PFSK-1 (cell line): ENCODE data around the gene FEM1B.

Experiments
- FOXP2 ChIP-seq: optimal IDR thresholded peaks from 2 replicates; pipeline ENCODE3; 2011; ENCODE audit warnings: borderline replicate concordance, control low read depth, inconsistent platforms; ENCODE audit not compliant: insufficient read depth; ENCODE audit errors: extremely low read length, extremely low read depth
- POLR2AphosphoS5 ChIP-seq: IDR thresholded peaks from 2 replicates; pipeline ENCODE4 v1.6.1; 2012; ENCODE audit warnings: low read depth, mild to moderate bottlenecking, control low read depth, low read length, moderate library complexity
- SIN3A ChIP-seq: IDR thresholded peaks from 2 replicates; pipeline ENCODE4 v1.6.1; 2012; ENCODE audit warnings: mild to moderate bottlenecking, low read length, moderate library complexity, borderline replicate concordance; ENCODE audit not compliant: insufficient read depth
- TAF1 ChIP-seq: IDR thresholded peaks from 2 replicates; pipeline ENCODE4 v1.6.1; 2012; ENCODE audit warnings: low read length, control low read depth, borderline replicate concordance; ENCODE audit not compliant: insufficient read depth
- TF ChIP-seq, protein P1 (sequence below), 2 experiments: IDR thresholded peaks; 2 replicates each; pipeline versions ENCODE4 v1.6.1 to v1.8.0; 2011 to 2012; ENCODE audit warnings: low read depth in 2 of 2, low read length in 2 of 2, control low read depth in 1 of 2, inconsistent platforms in 1 of 2, mild to moderate bottlenecking in 1 of 2, moderate library complexity in 1 of 2; ENCODE audit not compliant: insufficient read depth in 1 of 2

FEM1B gene

GRCh38 chr15:68278595-68279405 lies 1.3 kb downstream of the FEM1B start:
- TF ChIP-seq, protein P1, sequence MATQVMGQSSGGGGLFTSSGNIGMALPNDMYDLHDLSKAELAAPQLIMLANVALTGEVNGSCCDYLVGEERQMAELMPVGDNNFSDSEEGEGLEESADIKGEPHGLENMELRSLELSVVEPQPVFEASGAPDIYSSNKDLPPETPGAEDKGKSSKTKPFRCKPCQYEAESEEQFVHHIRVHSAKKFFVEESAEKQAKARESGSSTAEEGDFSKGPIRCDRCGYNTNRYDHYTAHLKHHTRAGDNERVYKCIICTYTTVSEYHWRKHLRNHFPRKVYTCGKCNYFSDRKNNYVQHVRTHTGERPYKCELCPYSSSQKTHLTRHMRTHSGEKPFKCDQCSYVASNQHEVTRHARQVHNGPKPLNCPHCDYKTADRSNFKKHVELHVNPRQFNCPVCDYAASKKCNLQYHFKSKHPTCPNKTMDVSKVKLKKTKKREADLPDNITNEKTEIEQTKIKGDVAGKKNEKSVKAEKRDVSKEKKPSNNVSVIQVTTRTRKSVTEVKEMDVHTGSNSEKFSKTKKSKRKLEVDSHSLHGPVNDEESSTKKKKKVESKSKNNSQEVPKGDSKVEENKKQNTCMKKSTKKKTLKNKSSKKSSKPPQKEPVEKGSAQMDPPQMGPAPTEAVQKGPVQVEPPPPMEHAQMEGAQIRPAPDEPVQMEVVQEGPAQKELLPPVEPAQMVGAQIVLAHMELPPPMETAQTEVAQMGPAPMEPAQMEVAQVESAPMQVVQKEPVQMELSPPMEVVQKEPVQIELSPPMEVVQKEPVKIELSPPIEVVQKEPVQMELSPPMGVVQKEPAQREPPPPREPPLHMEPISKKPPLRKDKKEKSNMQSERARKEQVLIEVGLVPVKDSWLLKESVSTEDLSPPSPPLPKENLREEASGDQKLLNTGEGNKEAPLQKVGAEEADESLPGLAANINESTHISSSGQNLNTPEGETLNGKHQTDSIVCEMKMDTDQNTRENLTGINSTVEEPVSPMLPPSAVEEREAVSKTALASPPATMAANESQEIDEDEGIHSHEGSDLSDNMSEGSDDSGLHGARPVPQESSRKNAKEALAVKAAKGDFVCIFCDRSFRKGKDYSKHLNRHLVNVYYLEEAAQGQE (IDR thresholded peaks at IDR 0.05; ENCODE audit: insufficient read depth in 1 of 2, low read depth in 2 of 2, low read length in 2 of 2), result no peak
- TF ChIP-seq POLR2AphosphoS5 (no peak), FOXP2 (no peak), TAF1 (no peak), SIN3A (no peak)

- TF ChIP-seq, protein P1 (IDR thresholded peaks at IDR 0.05; ENCODE audit: insufficient read depth in 1 of 2, low read depth in 2 of 2, low read length in 2 of 2), result no peak
- TF ChIP-seq POLR2AphosphoS5 (no peak), TAF1 (no peak), FOXP2 (no peak)
These were observed 2.5 kb downstream of the FEM1B start for GRCh38 chr15:68279779-68280753.

- TF ChIP-seq, protein P1 (IDR thresholded peaks at IDR 0.05; ENCODE audit: insufficient read depth in 1 of 2, low read depth in 2 of 2, low read length in 2 of 2), result no peak
- TF ChIP-seq FOXP2, result no peak
- TF ChIP-seq POLR2AphosphoS5, result no peak
- no peak for TF ChIP-seq TAF1
- no peak for TF ChIP-seq SIN3A
These were observed 3.5 kb downstream of the FEM1B start for GRCh38 chr15:68281008-68281407.

DNA sequence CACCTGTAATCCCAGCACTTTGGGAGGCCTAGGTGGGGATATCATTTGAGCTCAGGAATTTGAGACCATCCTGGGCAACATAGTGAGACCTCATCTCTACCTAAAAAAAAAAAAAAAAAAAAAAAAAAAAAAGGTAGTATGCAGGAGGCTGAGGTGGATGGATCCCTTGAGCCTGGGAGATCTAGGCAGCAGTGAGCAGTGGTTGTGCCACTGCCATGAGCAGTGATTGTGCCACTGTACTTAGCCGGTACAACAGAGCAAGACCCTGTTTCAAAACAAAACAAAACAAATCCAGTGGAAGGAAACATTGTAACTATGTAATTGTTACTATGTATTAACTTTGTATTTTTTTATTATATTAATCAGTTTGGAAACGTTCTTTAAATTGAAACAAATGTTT lies 5.9 kb downstream of the FEM1B start:
- TF ChIP-seq, protein P1 (IDR thresholded peaks at IDR 0.05; ENCODE audit: insufficient read depth in 1 of 2, low read depth in 2 of 2, low read length in 2 of 2), result no peak
- TF ChIP-seq TAF1 (no peak), FOXP2 (no peak), POLR2AphosphoS5 (no peak), SIN3A (no peak)
